ENCODE results near the gene ATP9A. TPM values are rescaled to one million over a fixed set of nuclear protein-coding genes. Genes with fewer than 3 reads are reported as not detected.
"Not testable (repeated sequence)": the region's sequence is repeated elsewhere in the genome, so short reads cannot be mapped to it uniquely, and the experiment has no call there.

The ATP9A gene
- total and polyA plus RNA-seq, 2 donors: 17.9 to 25.6 TPM

DNA sequence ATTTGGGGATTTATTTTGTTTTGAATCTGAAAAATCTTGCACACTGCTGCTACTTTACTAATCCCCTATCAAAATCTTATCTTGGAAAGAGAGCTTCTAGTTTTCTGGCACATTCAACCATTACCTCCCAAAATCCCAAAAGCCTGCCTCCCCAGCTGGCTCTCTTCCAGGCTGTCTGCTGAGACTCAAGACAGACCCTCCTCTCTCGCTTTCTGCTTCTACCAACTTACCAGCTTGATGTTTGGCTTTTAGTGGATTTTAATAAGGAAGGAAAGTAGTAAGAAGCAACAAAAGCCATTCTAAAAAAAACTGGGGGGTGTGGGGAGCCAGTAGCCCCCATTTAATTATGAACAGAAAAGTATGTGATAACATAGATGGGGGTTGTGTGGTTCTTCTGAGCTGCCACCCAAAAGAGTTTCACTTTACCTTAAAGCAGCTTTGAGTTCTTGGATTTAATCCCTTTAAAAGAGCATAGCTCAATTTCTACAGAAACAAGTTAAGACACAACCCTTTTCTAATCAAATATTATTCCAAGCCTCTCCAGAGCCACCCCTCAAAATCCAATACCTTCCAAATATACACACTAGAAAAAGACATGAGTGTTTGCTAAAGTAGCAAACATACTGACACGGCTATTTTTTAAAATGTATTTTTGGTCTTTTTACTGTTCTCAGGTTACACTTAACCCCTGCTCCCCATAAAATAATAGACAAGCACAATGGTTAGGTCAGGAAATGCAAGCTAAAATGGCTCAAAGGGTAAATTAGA lies 71.7 kb downstream of the ATP9A start:
- Histone ChIP-seq H3K36me3 (ENCODE audit: insufficient read depth) (no peaks in the 10 kb centered on the region), H3K4me1 (ENCODE audit: insufficient read depth) (peaks cover 3% of the 10 kb centered on the region), H3K27ac (ENCODE audit: low read depth) (peak overlapping the region; percentile 15), H3K4me3 (ENCODE audit: low read depth, low read length) (no peak overlapping the region)
- no peak for DNase-seq (ENCODE audit: extremely low spot score)
- 27% methylated on average over 2 of the region's 2 CpGs for WGBS

DNA sequence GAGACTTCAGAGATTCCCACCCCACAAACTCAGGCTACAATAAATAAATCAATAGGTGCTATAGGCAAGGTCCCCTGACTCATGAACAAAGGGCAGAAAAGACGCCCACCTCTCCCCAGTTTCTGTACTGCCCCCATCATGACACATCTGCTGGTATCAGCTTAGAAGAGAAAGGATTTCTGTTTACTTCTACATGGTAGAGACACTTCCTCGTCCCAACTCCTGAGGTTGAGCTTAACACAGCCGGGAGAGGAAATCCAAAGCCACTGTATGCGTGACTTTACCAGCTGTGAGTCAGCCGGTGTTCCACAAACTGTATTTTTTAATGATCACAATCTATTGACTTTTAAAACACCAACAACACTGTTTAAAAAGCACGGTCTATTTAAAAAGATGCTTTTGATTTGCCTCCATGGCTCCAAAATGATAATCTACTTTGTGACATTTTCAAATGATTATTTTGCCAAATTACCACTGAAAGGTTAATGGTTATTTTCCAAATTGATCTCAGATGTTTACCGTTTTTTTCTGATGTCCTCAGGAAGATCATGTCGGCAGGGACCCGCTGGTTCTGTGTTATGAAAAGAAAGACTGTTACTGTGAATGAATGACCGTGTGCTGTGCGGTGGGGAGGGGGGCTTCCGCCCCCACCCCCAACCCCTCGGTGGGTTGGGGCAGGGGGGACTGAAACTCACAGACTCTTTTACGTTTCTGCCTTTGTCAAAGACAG lies 72.5 kb downstream of the ATP9A start:
- WGBS: 29% methylated on average over 14 of the region's 14 CpGs
- no peak overlapping the region for H3K4me3 ChIP-seq (ENCODE audit: low read depth, low read length)
- no peak overlapping the region for H3K27ac ChIP-seq (ENCODE audit: low read depth)
- DNase-seq (ENCODE audit: extremely low spot score): no peak
- no peaks in the 10 kb centered on the region for H3K36me3 ChIP-seq (ENCODE audit: insufficient read depth)
- peaks cover 3% of the 10 kb centered on the region for H3K4me1 ChIP-seq (ENCODE audit: insufficient read depth)

DNA sequence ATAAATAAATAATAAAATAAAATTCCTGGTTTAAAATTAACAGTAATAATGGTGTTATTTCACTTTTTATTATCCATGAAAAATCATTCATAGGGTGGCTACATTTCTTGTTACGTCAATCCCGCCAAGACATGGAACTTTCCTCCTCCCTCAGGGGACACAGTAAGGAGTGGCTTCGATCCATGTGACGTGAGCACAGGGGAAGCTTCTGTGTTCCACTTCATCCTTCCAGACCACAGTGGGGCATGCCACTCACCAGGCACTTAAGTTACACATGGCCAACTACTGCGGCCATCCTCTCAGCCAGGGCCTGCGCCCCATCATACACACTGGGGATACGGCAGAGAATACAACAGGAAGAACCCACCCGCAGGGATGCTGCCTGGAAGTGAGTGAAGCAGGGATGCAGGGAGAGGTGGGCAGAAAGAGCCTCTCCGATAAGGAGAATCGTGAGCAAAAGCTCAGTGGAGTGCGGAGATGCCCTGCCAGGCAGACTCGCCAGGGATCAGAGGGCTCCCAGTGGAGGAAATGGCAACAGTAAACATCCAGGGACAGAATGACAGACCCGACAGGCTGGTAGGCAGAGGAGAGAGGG lies 75.3 kb downstream of the ATP9A start:
- H3K4me1 ChIP-seq (ENCODE audit: insufficient read depth): peaks cover 3% of the 10 kb centered on the region
- H3K27ac ChIP-seq (ENCODE audit: low read depth): no peak overlapping the region
- no peak overlapping the region for H3K4me3 ChIP-seq (ENCODE audit: low read depth, low read length)
- no peak for DNase-seq (ENCODE audit: extremely low spot score)
- 97% methylated on average over 13 of the region's 13 CpGs for WGBS
- H3K36me3 ChIP-seq (ENCODE audit: insufficient read depth): peaks cover 2% of the 10 kb centered on the region

DNA sequence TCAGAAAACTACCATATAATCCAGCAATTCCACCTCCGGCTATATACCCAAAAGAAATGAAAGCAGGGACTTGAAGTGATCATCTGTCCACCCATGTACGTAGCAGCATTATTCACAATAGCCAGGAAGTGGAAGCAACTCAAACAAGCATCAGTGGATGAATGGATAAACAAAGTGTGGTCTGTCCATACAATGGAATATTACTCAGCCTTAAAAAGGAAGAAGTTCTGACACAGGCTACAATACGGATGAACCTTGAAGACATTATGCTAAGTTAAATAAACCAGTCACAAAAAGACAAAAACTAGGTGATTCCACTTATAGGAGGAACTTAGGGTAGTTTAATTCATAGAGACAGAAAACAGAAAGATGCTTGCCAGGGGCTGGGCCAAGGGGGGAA lies 76.5 kb downstream of the ATP9A start:
- no peak overlapping the region for H3K4me3 ChIP-seq (ENCODE audit: low read depth, low read length)
- WGBS: 97% methylated on average over 3 of the region's 3 CpGs
- no peak overlapping the region for H3K27ac ChIP-seq (ENCODE audit: low read depth)
- no peak for DNase-seq (ENCODE audit: extremely low spot score)
- H3K36me3 ChIP-seq (ENCODE audit: insufficient read depth): peaks cover 2% of the 10 kb centered on the region
- H3K4me1 ChIP-seq (ENCODE audit: insufficient read depth): peaks cover 3% of the 10 kb centered on the region

DNA sequence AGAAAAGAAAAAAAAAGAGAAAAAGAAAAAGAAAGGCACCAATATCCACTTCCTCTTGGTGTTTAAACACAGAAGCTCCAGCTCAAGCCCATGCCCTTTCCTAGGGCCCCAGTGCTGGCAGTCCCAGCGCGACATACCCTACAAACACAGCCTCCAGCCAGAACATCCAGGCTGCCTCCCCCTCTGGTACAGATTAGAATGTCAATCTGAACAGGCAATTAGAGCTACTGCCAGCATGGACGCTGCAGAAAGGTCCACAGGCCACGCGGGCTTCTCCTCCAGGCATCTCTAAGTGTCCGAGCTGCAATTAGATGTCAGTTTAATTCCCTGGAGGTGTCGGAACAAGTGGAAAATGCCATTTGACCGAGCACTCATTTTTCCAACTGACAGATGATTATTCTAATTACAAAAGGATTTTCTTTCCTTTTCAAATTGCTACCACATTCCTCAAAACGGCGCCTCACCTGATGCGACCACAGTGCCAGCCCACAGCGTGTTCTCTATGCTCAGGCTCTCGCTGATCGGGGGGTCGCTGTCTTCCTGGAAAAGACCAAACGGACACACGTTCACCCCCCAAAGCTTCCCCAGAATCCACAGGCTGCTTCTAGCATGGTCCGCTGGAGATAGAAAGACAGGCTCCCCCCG lies 79.5 kb downstream of the ATP9A start:
- DNase-seq (ENCODE audit: extremely low spot score): no peak
- no peak overlapping the region for H3K27ac ChIP-seq (ENCODE audit: low read depth)
- H3K36me3 ChIP-seq (ENCODE audit: insufficient read depth): peaks cover 2% of the 10 kb centered on the region
- no peak overlapping the region for H3K4me3 ChIP-seq (ENCODE audit: low read depth, low read length)
- no peaks in the 10 kb centered on the region for H3K4me1 ChIP-seq (ENCODE audit: insufficient read depth)
- 87% methylated on average over 19 of the region's 19 CpGs for WGBS

DNA sequence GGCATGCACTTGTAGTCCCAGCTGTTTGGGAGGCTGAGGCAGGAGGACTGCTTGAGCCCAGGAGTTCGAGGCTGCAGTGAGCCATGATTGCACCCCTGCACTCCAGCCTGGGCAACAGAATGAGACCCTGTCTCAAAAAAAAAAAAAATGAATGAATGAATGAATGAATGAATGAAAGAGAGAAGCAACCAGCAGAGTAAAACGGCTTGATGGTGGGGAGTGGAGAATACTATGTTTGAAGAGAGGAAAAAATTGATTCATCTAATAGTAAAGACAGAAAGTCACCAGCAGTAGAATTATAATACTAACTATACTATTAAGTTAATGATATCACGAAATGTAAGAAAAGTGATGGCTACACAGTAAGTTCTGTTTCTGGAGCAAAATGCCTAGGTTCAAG lies 80.6 kb downstream of the ATP9A start:
- peaks cover 2% of the 10 kb centered on the region for H3K36me3 ChIP-seq (ENCODE audit: insufficient read depth)
- H3K4me1 ChIP-seq (ENCODE audit: insufficient read depth): no peaks in the 10 kb centered on the region
- no peak overlapping the region for H3K4me3 ChIP-seq (ENCODE audit: low read depth, low read length)
- H3K27ac ChIP-seq (ENCODE audit: low read depth): no peak overlapping the region
- 90% methylated on average over 3 of the region's 3 CpGs for WGBS
- no peak for DNase-seq (ENCODE audit: extremely low spot score)

DNA sequence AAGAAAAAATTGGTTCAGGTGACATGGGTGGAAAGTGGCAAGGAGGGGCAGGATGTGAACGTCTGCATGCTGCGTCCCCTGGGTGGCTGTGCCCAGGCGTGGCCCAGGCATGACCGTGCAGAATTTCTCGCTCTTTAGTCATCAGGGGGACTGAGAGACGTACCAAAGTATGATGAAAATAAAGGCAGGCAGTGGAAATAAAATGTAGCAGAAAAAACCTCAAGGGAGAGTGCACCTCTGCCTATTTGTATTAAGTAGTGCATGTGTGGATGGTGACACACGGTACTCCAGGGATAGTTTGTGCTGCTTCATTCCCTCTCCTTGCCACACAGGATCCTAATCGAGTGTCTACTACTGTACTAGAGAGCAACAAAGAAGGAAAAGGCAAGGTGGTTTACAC lies 81.1 kb downstream of the ATP9A start:
- 85% methylated on average over 8 of the region's 8 CpGs for WGBS
- no peak for DNase-seq (ENCODE audit: extremely low spot score)
- Histone ChIP-seq H3K4me3 (ENCODE audit: low read depth, low read length) (no peak overlapping the region), H3K36me3 (ENCODE audit: insufficient read depth) (peaks cover 2% of the 10 kb centered on the region), H3K27ac (ENCODE audit: low read depth) (no peak overlapping the region), H3K4me1 (ENCODE audit: insufficient read depth) (no peaks in the 10 kb centered on the region)

DNA sequence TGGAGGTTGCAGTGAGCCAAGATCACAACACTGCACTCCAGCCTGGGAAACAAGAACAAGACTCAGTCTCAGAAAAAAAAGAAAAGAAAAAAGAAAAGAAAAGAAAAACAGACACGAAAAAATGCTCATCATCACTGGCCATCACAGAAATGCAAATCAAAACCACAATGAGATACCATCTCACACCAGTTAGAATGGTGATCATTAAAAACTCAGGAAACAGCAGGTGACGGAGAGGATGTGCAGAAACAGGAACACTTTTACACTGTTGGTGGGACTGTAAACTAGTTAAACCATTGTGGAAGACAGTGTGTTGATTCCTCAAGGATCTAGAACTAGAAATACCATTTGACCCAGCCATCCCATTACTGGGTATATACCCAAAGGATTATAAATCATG lies 82.7 kb downstream of the ATP9A start:
- H3K4me1 ChIP-seq (ENCODE audit: insufficient read depth); H3K4me3 ChIP-seq (ENCODE audit: low read depth, low read length); H3K27ac ChIP-seq (ENCODE audit: low read depth); DNase-seq (ENCODE audit: extremely low spot score); H3K36me3 ChIP-seq (ENCODE audit: insufficient read depth): not testable (repeated sequence)
- 76% methylated on average over 2 of the region's 2 CpGs for WGBS

DNA sequence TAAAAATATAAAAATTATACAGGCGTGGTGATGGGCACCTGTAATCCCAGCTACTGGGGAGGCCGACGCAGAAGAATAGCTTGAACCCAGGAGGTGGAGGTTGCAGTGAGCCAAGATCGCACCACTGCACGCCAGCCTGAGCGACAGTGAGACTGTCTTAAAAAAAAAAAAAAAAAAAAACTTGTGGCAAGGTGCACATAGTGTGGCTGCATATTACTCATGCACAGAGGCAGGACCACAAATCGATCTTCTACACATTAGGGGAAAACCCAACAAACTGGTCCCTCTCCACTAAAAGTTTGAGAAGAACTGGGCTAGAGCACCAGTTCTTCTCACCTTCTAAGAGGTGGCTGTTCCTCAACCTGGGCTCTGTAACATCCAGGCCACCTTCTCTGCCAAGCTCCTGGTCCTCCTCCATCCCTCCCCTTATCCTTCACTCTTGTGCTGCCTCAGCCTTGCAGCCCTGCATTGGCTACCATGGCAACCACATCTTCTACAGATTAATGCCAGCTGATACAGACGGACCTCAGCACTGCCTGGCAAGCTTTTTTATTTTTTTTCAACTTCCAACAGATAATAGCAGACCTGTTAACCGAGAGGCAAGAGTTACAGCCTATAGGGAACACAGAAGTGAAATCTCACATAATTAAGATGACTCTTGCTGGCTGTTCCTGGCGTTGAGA lies 88.0 kb downstream of the ATP9A start:
- 90% methylated on average over 10 of the region's 10 CpGs for WGBS
- Histone ChIP-seq H3K4me3 (ENCODE audit: low read depth, low read length) (no peak overlapping the region), H3K4me1 (ENCODE audit: insufficient read depth) (no peaks in the 10 kb centered on the region), H3K36me3 (ENCODE audit: insufficient read depth) (no peaks in the 10 kb centered on the region), H3K27ac (ENCODE audit: low read depth) (no peak overlapping the region)
- DNase-seq (ENCODE audit: extremely low spot score): no peak

DNA sequence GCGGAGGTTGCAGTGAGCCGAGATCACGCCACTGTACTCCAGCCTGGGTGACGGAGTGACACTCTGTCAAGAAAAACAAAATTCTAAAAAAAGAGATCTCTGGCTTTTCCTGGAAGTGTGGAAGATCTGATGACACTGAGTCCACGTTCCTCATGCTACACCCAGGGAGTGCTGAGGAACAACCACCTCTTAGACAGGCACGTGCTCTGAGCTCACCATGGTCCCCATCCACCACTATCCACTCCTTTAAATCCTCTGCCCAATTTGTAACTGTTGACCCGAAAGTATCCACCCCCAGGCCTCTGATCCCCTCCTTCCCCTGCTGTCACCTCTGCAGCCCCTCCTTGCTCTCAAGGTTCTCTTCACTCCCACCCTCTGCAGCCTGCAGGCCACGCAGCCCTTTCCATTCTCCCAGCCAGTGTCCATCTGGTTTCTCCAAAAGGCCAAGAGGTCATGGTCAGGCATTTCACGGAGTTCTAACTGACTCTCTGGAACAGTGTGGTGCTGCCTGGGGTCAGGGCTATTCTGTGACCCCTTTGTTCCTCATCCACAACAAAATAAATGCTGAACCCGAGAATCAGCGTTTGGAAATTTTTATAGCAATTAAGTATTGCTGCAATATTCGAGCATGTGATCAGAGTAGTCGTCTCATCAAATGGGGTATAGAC lies 88.8 kb downstream of the ATP9A start:
- WGBS: 95% methylated on average over 13 of the region's 13 CpGs
- H3K4me1 ChIP-seq (ENCODE audit: insufficient read depth): no peaks in the 10 kb centered on the region
- H3K36me3 ChIP-seq (ENCODE audit: insufficient read depth): no peaks in the 10 kb centered on the region
- no peak overlapping the region for H3K27ac ChIP-seq (ENCODE audit: low read depth)
- DNase-seq (ENCODE audit: extremely low spot score): no peak
- no peak overlapping the region for H3K4me3 ChIP-seq (ENCODE audit: low read depth, low read length)

DNA sequence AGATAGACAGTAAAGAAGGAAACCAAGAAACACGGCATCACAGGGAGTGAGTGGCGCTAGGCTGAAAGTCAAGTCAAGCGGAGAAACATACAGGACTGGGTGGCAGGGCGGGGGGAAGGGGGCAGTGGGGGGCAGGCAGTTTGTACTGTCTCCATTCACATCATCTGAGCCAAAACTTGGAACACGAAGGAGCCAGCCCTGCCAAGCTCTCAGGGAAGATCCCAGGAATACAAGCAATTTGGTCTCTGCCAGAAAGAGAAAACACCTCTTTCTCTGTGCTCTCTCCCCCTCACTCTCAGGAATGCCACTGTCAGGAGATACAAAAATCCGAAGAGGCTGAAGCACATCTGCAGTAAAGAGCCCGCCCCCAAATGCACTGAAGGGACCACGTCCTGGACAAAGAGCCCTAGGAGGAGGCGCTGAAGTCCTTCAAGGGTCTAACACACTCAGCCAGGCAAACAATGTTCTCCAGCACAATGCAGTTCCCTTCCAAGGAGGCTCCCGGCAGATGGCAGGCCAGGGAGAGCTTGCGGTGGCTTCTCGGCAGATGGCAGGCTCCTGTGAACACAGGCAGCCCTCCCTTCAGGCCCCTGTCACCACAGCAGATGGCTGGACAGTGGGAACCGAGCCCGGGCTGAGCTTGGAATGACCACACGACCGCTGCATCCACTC lies 90.0 kb downstream of the ATP9A start:
- no peaks in the 10 kb centered on the region for H3K4me1 ChIP-seq (ENCODE audit: insufficient read depth)
- H3K4me3 ChIP-seq (ENCODE audit: low read depth, low read length): no peak overlapping the region
- H3K27ac ChIP-seq (ENCODE audit: low read depth): no peak overlapping the region
- 60% methylated on average over 16 of the region's 16 CpGs for WGBS
- no peaks in the 10 kb centered on the region for H3K36me3 ChIP-seq (ENCODE audit: insufficient read depth)
- no peak for DNase-seq (ENCODE audit: extremely low spot score)

DNA sequence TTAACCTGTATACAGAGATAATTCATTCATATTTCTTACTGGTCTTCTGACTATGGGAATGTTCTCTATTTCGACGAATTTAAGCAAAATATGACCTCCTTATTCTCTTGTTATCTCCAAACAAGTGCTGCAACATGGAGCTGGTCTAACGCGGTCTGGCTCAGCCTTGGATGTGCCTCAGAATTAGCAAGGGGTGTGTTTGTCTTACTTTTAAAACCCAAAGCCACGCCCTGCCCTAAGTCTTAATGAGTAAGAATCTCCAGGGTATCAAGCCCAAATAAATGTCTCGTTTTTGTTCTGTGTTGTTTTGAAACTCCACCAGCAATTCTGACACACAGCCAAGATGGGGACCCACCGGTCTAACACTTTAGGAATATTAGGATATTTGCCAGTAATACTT lies 99.2 kb downstream of the ATP9A start:
- no peak overlapping the region for H3K27ac ChIP-seq (ENCODE audit: low read depth)
- 82% methylated on average over 7 of the region's 7 CpGs for WGBS
- no peaks in the 10 kb centered on the region for H3K4me1 ChIP-seq (ENCODE audit: insufficient read depth)
- H3K36me3 ChIP-seq (ENCODE audit: insufficient read depth): peaks cover 3% of the 10 kb centered on the region
- H3K4me3 ChIP-seq (ENCODE audit: low read depth, low read length): no peak overlapping the region
- no peak for DNase-seq (ENCODE audit: extremely low spot score)

Data from urinary bladder (tissue), 4 donors.